WTC11 (cell line): ENCODE data around the gene CMYA5.

Source experiments
- AFF4 ChIP-seq: sonication (generic); formaldehyde crosslinking; IDR thresholded peaks from 2 replicates; pipeline ENCODE4 v1.8.1; 2023; ENCODE audit warnings: mild to moderate bottlenecking, missing genetic modification reagents, borderline replicate concordance
- ATF1 ChIP-seq: sonication (generic); formaldehyde crosslinking; IDR thresholded peaks from 2 replicates; pipeline ENCODE4 v1.8.1; 2023; ENCODE audit warnings: mild to moderate bottlenecking, moderate library complexity, missing genetic modification reagents
- CTCF ChIP-seq: fragments of 200-600 bp; IDR thresholded peaks from 2 replicates; pipeline ENCODE4 v1.8.0; 2022; ENCODE audit warnings: antibody characterized with exemption
- E2F1 ChIP-seq: sonication (generic); formaldehyde crosslinking; IDR thresholded peaks from 2 replicates; pipeline ENCODE4 v1.8.0; 2022; ENCODE audit warnings: mild to moderate bottlenecking, missing genetic modification reagents
- FOXP4 ChIP-seq: sonication (generic); formaldehyde crosslinking; IDR thresholded peaks from 2 replicates; pipeline ENCODE4 v1.8.0; 2022; ENCODE audit warnings: mild to moderate bottlenecking, missing genetic modification reagents
- NFYB ChIP-seq: sonication (generic); formaldehyde crosslinking; conservative IDR thresholded peaks from 2 replicates; pipeline ENCODE4 v1.8.0; 2022; ENCODE audit warnings: low read depth, missing genetic modification reagents
- NR3C1 ChIP-seq: sonication (generic); formaldehyde crosslinking; conservative IDR thresholded peaks from 2 replicates; pipeline ENCODE4 v1.8.1; 2023; ENCODE audit warnings: low read depth, mild to moderate bottlenecking, missing genetic modification reagents
- RORB ChIP-seq: fragments of 250-450 bp; sonication (Bioruptor Pico); IDR thresholded peaks from 2 replicates; pipeline ENCODE4 v1.9.0; 2021; ENCODE audit warnings: mild to moderate bottlenecking
- SP1 ChIP-seq: sonication (generic); formaldehyde crosslinking; conservative IDR thresholded peaks from 2 replicates; pipeline ENCODE4 v1.8.1; 2022; ENCODE audit warnings: missing genetic modification reagents
- TEAD1 ChIP-seq: sonication (generic); formaldehyde crosslinking; IDR thresholded peaks from 2 replicates; pipeline ENCODE4 v1.8.0; 2022; ENCODE audit warnings: mild to moderate bottlenecking, missing genetic modification reagents
- ZBTB21 ChIP-seq: sonication (generic); formaldehyde crosslinking; IDR thresholded peaks from 2 replicates; pipeline ENCODE4 v1.8.1; 2023; ENCODE audit warnings: mild to moderate bottlenecking, missing genetic modification reagents, borderline replicate concordance
- ZNF121 ChIP-seq: sonication (generic); formaldehyde crosslinking; IDR thresholded peaks from 2 replicates; pipeline ENCODE4 v1.8.0; 2023; ENCODE audit warnings: missing genetic modification reagents

GRCh38 chr5:79730564-79730963, 40.9 kb downstream of the CMYA5 start:
- no peak for TF ChIP-seq SP1 (CRISPR knock-in tag)
- no peak for TF ChIP-seq ZNF121
- no peak for TF ChIP-seq FOXP4 (CRISPR knock-in tag)
- no peak for TF ChIP-seq RORB
- TF ChIP-seq E2F1 (CRISPR knock-in tag) = no peak
- no peak for TF ChIP-seq ATF1 (CRISPR knock-in tag)
- TF ChIP-seq CTCF = no peak
- TF ChIP-seq TEAD1 (CRISPR knock-in tag) = no peak
- no peak for TF ChIP-seq AFF4 (CRISPR knock-in tag)
- TF ChIP-seq NR3C1 (CRISPR knock-in tag) = no peak
- TF ChIP-seq ZBTB21 (CRISPR knock-in tag) = no peak
- TF ChIP-seq NFYB (CRISPR knock-in tag) = no peak
